ENCODE results near the gene CTDNEP1. TPM values are rescaled to one million over a fixed set of nuclear protein-coding genes. Genes with fewer than 3 reads are reported as not detected.

The CTDNEP1 gene
- total RNA-seq, 1 donor from 2014 or later = 179 TPM

GRCh38 chr17:7256766-7257456, 5.4 kb upstream of the CTDNEP1 start:
- Mint-ChIP-seq H3K27ac (ENCODE audit: unreplicated experiment) (no peak overlapping the region), H3K36me3 (ENCODE audit: low read depth) (peaks cover 22% of the 10 kb centered on the region), H3K4me1 (peaks cover 15% of the 10 kb centered on the region), H3K9me3 (no peaks in the 10 kb centered on the region), H3K27me3 (ENCODE audit: low read depth) (peaks cover 38% of the 10 kb centered on the region), H3K4me3 (peak overlapping the region; percentile 53)
- TF ChIP-seq, protein P1, sequence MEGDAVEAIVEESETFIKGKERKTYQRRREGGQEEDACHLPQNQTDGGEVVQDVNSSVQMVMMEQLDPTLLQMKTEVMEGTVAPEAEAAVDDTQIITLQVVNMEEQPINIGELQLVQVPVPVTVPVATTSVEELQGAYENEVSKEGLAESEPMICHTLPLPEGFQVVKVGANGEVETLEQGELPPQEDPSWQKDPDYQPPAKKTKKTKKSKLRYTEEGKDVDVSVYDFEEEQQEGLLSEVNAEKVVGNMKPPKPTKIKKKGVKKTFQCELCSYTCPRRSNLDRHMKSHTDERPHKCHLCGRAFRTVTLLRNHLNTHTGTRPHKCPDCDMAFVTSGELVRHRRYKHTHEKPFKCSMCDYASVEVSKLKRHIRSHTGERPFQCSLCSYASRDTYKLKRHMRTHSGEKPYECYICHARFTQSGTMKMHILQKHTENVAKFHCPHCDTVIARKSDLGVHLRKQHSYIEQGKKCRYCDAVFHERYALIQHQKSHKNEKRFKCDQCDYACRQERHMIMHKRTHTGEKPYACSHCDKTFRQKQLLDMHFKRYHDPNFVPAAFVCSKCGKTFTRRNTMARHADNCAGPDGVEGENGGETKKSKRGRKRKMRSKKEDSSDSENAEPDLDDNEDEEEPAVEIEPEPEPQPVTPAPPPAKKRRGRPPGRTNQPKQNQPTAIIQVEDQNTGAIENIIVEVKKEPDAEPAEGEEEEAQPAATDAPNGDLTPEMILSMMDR (conservative IDR thresholded peaks at IDR 0.05) = no peak
- DNase-seq (ENCODE audit: low read depth, low spot score) = no peak

- Mint-ChIP-seq H3K4me3 (peak overlapping the region; percentile 84), H3K9me3 (no peaks in the 10 kb centered on the region), H3K4me1 (peaks cover 32% of the 10 kb centered on the region), H3K36me3 (ENCODE audit: low read depth) (peaks cover 23% of the 10 kb centered on the region), H3K27me3 (ENCODE audit: low read depth) (peaks cover 16% of the 10 kb centered on the region), H3K27ac (ENCODE audit: unreplicated experiment) (no peak overlapping the region)
- no peak for DNase-seq (ENCODE audit: low read depth, low spot score)
- TF ChIP-seq, protein P1 (conservative IDR thresholded peaks at IDR 0.05) = no peak
These were observed 3.0 kb upstream of the CTDNEP1 start for GRCh38 chr17:7254511-7254910.

- Mint-ChIP-seq H3K4me3 (peak overlapping the region; percentile 95), H3K27me3 (ENCODE audit: low read depth) (peaks cover 7% of the 10 kb centered on the region), H3K4me1 (peaks cover 41% of the 10 kb centered on the region), H3K27ac (ENCODE audit: unreplicated experiment) (peak overlapping the region; percentile 100), H3K9me3 (no peaks in the 10 kb centered on the region), H3K36me3 (ENCODE audit: low read depth) (peaks cover 18% of the 10 kb centered on the region)
- DNase-seq (ENCODE audit: low read depth, low spot score) = no peak
- TF ChIP-seq, protein P1 (conservative IDR thresholded peaks at IDR 0.05) = no peak
These were observed 1.5 kb upstream of the CTDNEP1 start for GRCh38 chr17:7253082-7253481.

DNA sequence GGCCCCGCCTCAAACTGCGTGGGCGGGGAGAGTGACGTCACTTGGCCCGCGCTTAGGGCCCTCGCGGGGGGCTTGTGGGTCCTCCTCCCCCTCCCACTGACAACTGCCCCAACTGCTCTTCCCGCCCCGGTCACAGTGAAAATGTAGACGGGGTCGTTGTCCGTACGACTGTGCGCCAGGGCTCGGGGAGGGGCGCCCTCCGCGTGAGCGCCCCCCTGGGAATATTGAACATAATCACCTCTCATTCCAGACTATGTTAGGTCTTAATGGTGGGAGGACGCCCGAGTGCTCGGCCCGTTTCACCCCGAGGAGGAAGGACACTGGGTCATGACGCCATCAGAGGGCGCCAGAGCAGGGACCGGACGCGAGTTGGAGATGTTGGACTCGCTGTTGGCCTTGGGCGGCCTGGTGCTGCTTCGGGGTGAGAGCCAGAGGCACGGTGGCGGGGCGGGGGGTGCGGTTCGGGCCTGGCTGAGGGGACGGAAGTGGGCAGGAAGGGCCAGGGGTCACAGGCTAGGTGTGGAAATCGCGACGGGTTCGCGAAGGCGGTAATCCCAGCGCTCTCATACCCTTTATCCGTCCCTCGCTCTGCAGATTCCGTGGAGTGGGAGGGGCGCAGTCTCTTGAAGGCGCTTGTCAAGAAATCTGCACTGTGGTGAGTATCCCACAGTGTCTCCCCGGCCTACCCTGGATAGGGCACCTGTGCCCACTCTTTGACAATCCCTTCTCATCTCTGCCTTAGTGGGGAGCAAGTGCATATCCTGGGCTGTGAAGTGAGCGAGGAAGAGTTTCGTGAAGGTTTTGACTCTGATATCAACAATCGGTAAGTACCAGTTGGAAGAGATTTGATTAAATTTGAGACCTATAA, 876 bp upstream of the CTDNEP1 start, which contains the start of gene ELP5:
TSS of gene ELP5 (plus strand) at position 40 of the 868 bp plus-strand sequence. CDS start at position 376, 336 bp downstream.
- Mint-ChIP-seq H3K4me1 (peaks cover 41% of the 10 kb centered on the region), H3K4me3 (peak within 1 kb of the TSS; percentile 99), H3K27ac (ENCODE audit: unreplicated experiment) (peak within 1 kb of the TSS; percentile 100), H3K36me3 (ENCODE audit: low read depth) (peaks cover 18% of the 10 kb centered on the region), H3K27me3 (ENCODE audit: low read depth) (peaks cover 7% of the 10 kb centered on the region), H3K9me3 (no peaks in the 10 kb centered on the region)
- DNase-seq (ENCODE audit: low read depth, low spot score) = peak; percentile 85
- TF ChIP-seq, protein P1 (conservative IDR thresholded peaks at IDR 0.05) = no peak

- peak overlapping the region; percentile 96 for H3K27ac Mint-ChIP-seq (ENCODE audit: unreplicated experiment)
- TF ChIP-seq, protein P1 (conservative IDR thresholded peaks at IDR 0.05) = no peak
- H3K27me3 Mint-ChIP-seq (ENCODE audit: low read depth) = peaks cover 3% of the 10 kb centered on the region
- peak overlapping the region; percentile 99 for H3K4me3 Mint-ChIP-seq
- peaks cover 18% of the 10 kb centered on the region for H3K36me3 Mint-ChIP-seq (ENCODE audit: low read depth)
- DNase-seq (ENCODE audit: low read depth, low spot score) = no peak
- no peaks in the 10 kb centered on the region for H3K9me3 Mint-ChIP-seq
- H3K4me1 Mint-ChIP-seq = peaks cover 41% of the 10 kb centered on the region
These were observed 573 bp downstream of the CTDNEP1 start for GRCh38 chr17:7250695-7251627.
